ENCODE results near the gene ALKBH5.

Gene ALKBH5

DNA sequence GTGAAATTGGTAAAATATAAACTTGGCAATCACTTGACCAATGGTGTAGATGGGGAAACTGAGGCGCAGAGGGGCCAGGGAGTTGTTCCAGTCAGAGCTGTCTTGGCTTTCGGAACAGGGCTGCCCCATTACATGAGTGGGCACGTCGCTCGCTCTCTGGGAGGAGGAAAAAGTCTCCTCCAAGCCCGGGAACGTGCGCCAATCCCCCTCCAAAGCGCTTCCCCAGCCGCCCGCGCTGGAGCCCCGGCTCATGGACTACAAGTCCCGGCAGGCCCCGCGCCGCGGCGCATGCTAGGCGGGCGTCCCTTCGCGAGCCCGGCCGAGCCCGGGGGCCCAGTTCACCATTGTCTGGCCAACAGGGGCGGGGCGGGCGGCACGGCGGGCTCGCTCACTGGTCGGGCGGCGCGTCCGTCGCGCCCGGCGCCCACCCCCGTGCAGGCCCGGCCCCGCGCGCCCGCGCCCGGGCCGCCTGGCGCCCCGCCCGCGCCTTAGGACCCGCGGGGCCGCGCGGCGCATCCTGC lies 41.6 kb downstream of the ALKBH5 start, which contains the start of gene LLGL1:
TSS of gene LLGL1 (plus strand) at position 515 of the 521 bp plus-strand sequence. CDS start 48 bp downstream, outside the sequence.
- DNase-seq = peak; percentile 96

DNA sequence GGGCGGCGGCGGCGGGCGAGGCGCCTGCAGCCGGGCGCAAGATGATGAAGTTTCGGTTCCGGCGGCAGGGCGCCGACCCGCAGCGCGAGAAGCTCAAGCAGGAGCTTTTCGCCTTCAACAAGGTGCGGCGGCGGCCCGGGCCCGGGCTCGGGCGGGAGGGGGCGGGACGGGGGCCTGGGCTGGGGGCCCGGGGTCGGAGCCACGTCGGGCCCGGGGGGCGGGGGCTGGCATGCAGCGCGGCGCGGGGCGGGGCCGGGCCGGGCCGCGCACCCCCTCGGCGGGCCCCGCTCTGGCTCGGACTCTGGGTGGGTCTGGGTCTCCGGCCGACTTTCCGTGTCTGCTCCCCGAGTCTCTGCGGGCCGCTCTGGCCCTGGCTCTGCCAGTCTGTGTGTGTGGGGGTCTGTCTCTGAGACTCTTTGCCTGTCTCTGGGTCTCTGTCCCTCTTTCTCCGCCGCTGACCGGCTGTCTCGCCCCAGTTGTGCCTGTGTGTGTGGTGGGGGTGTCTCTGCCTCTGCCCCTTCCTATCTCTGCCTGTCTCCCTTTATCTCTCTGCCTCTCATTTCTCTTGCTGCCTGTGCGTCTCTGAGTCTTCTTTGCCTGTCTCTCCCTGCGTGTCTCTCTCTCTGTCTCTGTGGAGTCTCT lies 42.1 kb downstream of the ALKBH5 start:
- no peak for DNase-seq

DNA sequence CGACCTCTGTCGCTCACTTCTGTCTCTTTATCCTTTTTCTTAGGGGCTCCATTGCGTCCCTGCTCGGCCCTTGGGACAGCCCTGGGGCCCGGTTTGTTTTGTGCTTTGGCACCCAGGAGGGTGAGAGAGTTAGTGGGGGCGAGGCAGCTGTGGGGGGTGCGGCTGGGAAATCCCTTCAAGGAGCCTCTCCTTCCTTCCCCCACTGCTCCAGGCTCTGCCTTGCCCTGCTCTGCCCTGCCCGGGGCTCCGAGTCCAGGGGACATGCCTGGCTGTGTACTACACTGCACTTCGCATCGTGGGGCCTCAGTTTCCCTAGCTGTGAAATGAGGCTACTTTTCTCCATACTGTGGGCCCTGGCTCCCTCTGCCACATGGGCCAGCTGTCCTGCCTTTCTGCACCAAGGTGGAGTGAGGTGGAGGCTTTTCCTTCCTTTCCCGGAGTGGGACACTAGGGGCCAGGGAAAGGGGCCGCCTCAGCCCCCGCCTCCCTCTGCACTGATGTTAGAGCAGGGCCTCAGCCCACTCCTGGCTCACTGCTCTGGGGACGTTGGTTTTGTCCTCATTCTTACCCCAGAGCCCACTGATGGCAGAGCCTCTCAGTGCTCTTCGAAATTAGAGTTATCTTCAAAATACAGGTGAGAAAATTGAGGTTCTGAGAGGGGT lies 42.8 kb downstream of the ALKBH5 start:
- no peak for DNase-seq

DNA sequence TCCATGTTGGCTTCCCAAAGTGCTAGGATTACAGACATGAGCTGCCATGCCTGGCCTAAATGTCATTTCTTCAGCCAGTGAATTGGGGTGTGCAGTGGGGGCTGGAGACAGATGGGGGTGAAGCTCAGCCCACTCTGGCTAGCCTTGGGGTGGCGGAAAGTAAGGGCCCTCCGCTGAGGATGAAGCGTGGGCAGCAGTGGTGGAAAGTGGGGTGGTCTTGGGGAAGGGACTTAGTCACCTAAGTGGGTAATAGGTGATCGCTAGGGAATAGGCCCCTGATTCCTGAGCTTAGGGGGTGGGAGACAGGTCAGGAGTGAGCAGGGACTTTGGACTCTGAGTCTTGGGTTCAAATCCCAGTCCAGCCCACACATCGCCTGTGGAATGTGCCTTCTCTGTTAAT lies 44.0 kb downstream of the ALKBH5 start:
- DNase-seq = no peak

DNA sequence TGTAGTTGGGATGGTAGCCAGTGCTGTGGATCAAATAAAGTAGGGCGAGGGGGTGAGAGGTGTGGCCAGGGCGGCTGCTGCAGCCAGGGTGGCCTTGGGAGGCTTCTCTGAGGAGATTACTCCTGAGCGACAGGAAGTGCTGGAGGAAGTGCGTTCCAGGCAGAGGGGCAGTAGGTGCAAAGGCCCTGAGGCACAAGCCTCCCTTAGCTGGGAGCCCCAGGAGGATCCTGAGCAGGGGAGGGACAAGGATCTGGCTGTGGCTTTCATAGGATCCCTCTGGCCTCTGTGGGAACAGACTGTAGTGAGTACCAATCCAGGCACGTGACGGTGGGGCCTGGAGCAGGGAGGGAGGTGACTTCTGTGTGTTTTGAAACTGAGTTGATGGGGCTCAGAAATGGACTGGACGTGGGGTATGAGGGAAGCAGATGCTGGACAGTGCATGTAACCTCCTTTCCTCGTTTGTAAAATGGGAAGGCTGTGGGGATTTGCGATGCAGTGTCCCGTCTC lies 44.6 kb downstream of the ALKBH5 start:
- no peak for DNase-seq

DNA sequence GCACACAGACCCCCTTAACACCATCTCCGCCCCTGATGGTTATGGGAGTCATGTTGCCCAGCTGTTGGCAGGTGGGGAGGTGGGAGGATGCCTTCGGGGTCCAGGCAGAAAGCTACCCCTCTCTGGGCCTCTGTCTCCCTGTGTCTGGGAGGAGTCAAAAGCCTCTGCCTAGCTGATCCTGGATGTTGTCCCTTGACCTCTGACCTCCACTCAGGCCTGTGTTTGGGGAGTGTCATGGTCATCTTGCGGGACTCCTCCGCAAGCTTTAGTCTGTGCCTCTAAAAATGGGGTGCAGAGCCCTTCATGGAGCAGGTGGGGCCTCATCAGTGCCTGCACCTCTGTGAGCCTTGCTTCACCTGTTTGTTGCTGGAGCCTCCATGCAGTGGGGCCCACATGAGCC lies 45.6 kb downstream of the ALKBH5 start:
- no peak for DNase-seq

DNA sequence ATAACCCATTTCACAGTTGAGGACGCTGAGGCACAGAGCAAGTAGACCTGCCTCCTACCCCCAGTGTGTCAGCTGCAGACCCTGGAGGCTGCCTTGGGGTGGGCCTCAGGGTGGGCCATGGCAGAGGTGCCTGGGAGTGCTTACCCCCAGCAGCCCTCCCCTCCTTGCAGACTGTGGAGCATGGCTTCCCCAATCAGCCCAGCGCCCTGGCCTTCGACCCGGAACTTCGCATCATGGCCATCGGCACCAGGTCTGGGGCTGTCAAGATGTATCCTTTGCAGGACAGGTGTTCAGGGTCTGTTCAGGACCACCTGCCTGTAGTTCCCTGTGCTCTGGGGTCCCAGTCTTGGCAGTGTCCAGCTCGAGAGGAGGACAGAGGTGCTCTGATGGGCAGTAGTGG lies 46.1 kb downstream of the ALKBH5 start:
- DNase-seq = no peak

DNA sequence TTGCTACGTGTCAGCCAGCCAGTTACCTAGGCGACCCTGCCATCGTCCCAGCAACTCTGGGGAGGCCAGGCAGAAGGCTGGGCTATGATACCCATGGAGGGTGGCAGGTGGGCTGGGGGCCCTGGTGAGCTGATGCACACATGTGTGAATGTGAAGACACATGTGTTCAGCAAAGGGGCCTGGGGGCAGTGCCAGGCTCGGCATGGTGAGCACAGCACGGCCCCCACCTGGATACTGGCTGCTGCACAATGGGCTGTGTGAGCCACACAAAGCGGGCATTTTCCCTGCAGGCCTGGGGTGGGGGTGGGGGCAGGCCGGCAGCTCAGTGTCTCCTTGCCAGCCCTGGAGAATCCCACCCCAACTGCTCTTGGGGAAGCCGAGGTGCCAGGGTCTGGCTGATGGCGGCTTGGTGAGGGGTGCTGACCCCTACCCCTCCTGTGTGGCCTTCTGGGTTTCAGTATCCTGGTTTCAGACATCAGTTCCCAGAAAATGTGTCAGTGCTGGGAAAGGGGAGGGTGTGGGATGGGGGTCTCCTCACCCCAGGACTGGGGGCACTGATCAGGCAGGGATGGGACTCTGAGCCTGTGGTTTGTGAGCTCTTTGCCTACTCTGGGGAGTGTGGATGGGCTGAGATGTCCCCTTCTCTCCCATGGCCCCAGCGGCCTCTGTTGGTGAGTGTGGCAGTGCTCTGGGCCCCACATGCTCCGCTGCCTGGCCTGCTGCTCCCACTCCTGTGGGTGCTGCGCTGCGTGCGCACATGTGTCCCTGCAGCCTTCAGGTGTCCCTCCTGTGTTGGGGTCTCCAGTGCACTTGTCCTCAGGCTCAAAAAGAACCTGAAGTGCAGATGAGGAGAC lies 46.9 kb downstream of the ALKBH5 start:
- no peak for DNase-seq

DNA sequence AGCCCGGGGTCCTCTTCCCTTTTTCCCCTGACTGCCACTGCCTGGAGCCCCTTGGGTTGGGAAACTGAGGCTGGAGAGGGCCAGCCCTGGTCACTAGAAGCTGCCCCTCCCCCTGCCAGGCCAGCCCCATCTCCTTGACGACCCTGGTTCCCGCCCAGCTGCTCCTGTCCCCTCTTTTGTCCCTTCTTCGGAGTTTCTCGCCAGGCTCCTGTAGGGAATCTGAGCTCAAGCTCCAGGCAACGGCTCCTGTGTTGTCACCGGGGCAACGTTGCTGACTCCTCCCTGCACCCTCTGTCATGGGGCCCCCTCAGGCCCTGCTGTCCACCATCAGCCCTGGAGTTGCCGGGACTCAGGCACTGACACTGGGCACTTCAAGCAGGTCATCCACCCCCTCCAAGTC lies 47.5 kb downstream of the ALKBH5 start:
- no peak for DNase-seq

DNA sequence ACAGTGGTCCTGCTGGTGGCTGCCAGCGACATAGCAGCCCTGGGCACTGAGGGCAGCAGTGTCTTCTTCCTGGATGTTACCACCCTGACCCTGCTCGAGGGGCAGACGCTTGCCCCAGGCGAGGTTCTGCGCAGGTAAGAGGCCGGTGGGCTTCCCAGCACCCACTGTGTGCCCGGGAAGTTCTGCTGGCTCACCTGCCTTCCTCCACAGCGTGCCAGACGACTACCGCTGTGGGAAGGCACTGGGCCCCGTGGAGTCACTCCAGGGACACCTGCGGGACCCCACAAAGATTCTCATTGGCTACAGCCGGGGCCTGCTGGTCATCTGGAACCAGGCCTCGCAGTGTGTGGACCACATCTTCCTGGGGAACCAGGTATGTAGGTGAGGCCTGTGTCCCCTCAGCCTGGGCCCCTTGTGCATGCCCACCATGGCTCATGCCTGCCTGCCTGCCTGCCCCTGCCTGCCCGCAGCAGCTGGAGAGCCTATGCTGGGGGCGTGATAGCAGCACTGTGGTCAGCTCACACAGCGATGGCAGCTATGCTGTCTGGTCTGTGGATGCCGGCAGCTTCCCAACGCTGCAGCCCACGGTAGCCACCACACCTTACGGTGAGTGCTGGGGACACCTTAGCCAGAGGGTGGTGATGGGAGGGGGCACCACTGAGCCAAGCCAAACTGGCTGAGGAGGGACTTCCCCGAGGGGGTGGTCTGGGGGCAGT lies 50.3 kb downstream of the ALKBH5 start:
- no peak for DNase-seq

DNA sequence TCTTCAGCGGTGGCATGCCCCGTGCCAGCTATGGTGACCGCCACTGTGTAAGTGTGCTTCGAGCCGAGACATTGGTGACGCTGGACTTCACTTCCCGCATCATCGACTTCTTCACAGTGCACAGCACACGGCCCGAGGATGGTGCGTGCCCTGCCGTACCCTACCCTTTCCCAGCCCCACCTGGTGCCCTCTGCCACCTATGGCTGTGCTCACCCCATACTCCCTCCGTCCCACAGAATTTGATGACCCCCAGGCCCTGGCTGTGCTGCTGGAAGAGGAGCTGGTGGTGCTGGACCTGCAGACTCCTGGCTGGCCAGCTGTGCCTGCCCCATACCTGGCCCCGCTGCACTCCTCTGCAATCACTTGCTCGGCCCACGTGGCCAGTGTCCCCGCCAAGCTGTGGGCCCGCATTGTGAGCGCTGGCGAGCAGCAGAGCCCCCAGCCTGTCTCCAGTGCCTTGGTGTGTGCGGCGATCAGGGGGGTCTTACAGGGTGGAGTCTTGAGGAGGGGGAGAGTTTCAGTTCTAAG lies 51.3 kb downstream of the ALKBH5 start:
- no peak for DNase-seq

DNA sequence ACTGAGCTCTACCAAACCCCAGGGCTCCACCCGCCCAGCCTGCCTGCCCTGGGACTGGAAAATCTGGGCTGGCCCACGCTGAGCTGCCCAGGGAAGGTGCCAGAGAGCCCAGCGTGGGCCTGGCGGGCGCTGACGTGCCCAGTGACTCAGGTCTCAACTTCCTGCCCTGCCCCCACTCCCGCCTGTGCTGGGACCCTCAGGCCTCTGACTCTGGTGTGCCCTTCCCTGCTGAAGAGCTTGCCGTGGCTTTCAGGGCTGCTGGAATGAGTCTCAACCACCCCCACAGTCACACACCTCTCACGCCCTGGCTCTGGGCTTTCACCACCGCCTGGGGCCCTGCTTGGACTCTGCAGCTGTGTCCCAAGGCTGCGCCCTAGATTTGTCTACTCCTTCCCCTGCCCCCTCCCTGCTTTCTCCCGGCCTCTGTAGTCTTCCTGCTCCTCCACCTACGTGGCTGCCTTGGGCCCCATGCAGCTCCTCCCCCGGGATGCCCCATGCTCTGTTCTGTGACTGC lies 52.2 kb downstream of the ALKBH5 start:
- no peak for DNase-seq

DNA sequence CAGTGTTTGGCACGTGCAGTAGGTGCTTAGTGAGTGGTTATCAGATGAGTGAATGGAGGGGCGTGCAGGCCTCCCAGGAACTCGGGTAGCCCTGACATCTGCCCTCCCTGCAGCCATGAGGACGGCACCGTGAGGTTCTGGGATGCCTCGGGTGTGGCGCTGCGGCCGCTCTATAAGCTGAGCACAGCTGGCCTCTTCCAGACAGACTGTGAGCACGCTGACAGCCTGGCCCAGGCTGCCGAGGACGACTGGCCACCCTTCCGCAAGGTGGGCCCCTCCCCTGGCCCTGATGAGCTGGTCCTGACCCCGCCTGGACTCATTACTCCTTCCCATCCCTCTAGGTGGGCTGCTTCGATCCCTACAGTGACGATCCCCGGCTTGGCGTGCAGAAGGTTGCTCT lies 52.9 kb downstream of the ALKBH5 start:
- DNase-seq = no peak

DNA sequence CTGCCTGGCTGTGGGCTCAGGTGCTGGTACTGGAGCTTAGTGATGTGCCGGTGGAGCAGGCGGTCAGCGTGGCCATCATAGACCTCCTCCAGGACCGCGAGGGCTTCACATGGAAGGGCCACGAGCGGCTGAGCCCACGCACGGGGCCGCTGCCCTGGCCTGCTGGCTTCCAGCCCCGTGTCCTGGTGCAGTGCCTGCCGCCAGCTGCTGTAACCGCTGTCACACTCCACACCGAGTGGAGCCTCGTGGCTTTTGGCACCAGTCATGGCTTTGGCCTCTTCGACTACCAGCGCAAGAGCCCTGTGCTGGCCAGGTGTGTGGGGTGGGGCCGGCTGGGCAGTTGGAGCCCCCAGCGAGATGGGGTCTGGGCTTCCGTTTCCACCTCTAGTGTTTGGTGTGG lies 53.8 kb downstream of the ALKBH5 start:
- no peak for DNase-seq

DNA sequence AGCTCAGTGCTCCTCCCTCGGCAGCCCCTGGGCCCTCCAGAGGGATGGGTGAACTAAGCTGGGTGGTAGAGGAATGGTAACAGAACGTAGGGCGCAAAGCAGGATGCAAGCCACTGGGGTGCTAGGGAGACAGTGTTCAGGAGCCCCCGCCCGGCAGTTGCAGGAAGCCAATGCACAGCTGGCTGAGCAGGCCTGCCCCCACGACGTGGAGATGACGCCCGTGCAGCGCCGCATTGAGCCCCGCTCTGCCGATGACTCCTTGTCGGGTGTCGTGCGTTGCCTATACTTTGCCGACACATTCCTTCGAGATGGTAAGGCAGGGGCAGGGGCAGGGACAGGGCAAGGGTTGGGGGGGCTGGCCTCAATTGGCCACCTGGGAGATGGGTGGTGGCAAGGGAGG lies 54.7 kb downstream of the ALKBH5 start:
- DNase-seq = no peak

DNA sequence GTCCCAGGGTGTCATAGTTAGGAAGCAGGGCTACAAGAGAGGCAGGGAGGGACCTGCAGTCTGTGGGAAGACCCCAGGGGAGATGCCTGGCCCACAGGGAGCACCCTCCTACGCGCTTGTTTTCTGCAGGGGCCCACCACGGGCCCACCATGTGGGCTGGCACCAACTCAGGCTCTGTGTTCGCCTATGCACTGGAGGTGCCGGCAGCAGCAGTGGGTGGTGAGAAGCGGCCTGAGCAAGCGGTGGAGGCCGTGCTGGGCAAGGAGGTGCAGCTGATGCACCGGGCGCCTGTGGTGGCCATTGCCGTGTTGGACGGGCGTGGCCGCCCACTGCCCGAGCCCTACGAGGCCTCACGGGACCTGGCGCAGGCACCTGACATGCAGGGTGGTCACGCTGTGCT lies 56.8 kb downstream of the ALKBH5 start:
- DNase-seq = no peak

DNA sequence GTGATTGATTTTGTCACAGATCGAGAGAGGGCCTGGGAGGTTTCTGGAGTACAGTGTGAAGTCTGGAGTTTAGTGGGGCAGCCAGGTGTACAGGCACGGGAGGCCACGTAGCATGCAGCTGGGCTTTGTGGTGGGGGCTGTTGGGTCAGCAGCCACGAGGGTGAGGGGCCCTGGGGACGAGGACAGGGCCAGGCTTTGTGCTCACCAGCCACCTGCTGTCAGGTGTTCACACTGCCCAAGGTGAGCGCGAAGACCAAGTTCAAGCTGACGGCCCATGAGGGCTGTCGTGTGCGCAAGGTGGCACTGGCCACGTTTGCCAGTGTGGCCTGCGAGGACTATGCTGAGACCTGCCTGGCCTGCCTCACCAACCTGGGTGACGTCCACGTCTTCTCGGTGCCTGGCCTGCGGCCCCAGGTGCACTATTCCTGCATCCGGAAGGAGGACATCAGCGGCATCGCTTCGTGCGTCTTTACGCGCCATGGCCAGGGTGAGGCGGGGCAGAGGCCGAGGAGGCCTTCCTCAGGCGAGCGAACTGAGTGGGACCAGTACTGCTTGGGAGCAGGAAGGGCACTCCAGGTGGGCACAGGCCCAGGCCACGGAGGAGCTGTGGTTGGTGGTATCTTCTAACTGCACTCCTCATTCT lies 57.7 kb downstream of the ALKBH5 start:
- no peak for DNase-seq

DNA sequence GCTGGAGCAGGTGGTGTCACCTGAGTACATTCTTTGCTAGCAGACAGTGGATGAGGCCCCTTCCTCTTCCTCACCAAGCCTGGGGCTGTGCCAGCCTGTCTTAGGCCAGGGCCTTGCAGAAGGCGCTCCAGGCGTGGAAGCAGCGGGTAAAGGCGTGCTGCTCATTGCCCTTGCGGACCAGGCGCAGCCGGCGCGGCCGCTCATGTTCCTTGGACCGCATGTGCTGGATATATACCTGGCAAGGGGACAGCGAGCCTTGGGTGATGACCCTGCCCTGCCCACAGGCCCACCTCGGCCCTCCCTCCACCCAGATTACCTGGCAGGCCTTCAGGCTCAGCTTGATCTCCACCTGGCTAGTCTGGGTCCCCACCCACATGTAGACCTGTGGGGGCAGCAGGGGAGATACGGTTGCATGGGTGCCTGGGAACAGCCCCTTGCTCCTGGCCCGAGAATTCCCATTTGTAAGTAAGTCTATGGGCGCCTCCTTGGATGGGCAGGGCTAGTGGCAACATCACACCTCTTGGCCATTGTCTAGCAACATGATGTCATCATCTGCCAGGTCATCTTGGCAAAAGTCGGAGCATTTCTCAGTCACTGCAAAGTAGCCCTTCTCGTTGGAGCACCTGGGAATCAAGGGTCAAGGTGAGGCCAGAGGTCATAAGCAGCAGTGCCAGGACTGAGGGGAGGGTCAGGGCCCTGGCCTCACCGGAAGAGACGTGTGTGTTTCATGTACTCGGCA lies 61.6 kb downstream of the ALKBH5 start:
- no peak for DNase-seq

DNA sequence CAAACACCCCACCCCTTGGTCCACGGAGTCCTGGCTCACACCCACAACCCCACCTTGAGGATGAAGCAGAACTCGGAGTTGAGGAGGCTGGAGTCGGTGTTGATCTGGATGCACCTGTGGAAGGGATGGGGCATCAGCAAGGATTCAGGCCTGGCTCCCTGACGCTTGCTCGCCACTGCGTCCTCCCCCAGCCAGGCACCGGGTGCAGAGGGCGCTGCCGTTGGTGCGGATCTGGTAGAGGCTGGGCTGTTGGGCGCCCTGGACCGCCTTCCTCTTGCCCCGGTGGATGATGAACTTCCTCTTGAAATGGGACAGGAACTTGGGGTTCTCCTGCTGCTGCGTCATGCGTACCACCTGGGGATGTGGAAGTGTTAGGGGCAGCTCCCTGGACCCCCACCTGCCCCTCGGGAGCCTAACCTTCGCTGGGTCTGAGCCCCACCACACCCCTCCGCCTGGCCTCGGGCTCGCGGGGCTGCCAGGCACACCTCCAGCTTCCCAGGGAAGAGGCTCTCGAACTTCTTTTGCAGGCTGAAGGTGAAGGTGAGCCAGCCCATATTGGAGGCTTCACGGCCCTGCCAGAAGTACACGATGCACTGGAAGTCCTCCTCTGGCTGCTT lies 62.6 kb downstream of the ALKBH5 start:
- DNase-seq = no peak

DNA sequence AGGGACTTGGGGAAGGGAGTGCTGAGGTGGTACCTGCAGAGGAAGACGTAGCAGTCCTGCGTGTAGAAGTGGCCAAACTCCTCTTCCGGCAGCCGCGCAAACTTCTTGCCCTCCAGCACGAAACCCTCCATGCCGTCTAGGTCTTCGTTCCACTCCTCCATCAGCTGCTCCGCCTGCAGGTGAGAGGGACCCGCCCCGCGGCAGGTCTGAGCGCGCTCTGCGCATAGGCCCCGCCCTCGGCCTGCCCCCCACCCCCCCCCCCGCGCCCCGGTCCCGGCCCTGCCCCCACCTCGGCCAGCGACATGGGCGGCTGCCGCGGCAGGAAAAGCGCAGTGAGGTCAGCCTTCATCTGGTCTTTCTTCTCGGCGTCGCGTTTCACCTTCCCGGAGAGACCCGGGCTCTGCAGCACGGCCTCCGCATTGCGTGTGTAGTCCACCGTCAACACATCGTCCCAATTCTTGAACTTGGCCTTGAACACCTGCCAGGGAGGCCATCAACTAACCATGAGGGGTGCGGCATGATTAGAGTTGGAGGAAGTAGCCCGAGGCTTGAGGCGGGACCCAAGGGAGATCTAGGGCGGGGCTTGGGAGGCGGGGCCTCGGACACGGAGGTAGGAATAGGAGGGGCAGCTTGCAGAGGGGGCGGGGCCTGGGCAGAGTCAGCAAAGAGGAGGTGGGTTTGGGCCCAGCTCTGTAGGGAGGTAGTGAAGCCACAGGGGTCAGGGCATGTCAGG lies 63.4 kb downstream of the ALKBH5 start:
- DNase-seq = no peak

Measured in fibroblast of upper back skin (primary cell).